ENCODE results near the gene VAMP1. TPM values are rescaled to one million over a fixed set of nuclear protein-coding genes. Genes with fewer than 3 reads are reported as not detected.
A peak's percentile ranks its signal among the peaks of the same experiment; 100 is the strongest.

VAMP1 gene
- total RNA-seq, 1 donor from 2014 or later = 6.3 TPM

DNA sequence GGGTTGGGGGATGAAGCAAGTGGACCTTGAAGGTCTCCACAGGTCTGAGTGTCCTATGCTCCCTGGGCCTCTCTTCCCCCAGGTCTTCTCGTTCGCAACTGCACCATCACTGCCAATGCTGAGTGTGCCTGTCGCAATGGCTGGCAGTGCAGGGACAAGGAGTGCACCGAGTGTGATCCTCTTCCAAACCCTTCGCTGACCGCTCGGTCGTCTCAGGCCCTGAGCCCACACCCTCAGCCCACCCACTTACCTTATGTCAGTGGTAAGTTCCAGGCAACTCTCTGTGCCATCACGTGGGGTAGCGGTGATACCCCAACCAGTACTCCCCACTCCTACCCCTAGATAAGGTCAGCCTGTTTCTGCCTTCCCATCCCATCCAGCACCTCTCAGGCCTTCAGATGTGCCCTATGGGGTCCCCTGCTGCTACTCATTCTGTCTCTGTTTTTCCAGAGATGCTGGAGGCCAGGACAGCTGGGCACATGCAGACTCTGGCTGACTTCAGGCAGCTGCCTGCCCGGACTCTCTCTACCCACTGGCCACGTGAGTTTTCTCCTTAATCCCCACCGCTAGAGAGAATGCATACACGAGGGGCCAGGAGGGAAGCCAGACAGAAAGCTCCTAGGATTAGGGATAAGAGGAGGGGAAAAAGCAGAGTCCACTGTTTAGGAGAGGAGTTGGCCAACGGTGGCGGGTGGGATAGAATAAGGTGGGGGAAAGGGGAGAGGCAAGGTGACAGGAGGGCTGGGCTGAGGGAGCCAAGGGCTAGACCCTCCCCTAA, 20.2 kb downstream of the VAMP1 start:
- Histone ChIP-seq H3K27me3 (no peaks in the 10 kb centered on the region), H3K36me3 (peaks cover 15% of the 10 kb centered on the region), H3K4me1 (peaks cover 21% of the 10 kb centered on the region), H3K27ac (peak overlapping the region; percentile 98), H3K4me3 (peak overlapping the region; percentile 76), H3K9me3 (no peaks in the 10 kb centered on the region)
- ATAC-seq (no peak), DNase-seq (peak; percentile 39)
- intact Hi-C loops (cut with DNase I) = no loop called here
- TF ChIP-seq, protein P1, sequence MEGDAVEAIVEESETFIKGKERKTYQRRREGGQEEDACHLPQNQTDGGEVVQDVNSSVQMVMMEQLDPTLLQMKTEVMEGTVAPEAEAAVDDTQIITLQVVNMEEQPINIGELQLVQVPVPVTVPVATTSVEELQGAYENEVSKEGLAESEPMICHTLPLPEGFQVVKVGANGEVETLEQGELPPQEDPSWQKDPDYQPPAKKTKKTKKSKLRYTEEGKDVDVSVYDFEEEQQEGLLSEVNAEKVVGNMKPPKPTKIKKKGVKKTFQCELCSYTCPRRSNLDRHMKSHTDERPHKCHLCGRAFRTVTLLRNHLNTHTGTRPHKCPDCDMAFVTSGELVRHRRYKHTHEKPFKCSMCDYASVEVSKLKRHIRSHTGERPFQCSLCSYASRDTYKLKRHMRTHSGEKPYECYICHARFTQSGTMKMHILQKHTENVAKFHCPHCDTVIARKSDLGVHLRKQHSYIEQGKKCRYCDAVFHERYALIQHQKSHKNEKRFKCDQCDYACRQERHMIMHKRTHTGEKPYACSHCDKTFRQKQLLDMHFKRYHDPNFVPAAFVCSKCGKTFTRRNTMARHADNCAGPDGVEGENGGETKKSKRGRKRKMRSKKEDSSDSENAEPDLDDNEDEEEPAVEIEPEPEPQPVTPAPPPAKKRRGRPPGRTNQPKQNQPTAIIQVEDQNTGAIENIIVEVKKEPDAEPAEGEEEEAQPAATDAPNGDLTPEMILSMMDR (IDR thresholded peaks at IDR 0.05) = no peak

DNA sequence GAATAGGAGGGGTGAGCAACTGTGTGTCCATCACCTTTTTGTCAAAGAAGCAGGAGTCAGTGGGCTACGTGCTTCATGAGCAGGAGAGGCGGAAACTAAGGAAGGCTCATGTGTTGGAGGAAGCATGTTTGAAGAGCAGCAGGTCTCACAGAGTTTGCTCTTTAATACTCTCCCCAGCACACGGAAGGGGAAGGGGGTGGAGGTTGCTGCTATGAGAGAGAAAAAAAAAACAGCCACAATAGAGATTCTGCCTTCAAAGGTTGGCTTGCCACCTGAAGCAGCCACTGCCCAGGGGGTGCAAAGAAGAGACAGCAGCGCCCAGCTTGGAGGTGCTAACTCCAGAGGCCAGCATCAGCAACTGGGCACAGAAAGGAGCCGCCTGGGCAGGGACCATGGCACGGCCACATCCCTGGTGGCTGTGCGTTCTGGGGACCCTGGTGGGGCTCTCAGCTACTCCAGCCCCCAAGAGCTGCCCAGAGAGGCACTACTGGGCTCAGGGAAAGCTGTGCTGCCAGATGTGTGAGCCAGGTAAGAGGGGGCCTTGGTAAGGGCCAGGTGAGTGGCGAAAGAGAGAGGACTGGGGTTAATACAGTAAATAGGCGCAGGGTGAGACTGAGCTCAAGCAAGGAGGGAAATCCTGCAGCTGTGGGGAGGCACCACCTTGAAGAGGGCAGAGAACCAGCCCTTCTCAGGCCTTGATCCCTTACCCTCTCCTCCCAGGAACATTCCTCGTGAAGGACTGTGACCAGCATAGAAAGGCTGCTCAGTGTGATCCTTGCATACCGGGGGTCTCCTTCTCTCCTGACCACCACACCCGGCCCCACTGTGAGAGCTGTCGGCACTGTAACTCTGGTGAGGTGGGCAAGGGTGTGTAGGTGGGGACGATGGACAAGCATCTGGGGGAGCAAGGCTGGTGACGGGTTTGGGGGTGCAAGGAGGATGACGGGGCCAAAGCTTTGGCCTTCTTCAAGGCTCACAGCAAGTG, 25.5 kb downstream of the VAMP1 start, which contains the start of gene CD27:
Gene CD27, plus strand, starts transcription at position 252 of the 985 bp plus-strand sequence. Its CDS starts 141 bp downstream, at position 393.
- peak; percentile 16 for ATAC-seq
- Histone ChIP-seq H3K27me3 (no peaks in the 10 kb centered on the region), H3K27ac (peak within 1 kb of the TSS; percentile 30), H3K9me3 (no peaks in the 10 kb centered on the region), H3K4me3 (peak within 1 kb of the TSS; percentile 26), H3K4me1 (no peaks in the 10 kb centered on the region), H3K36me3 (no peaks in the 10 kb centered on the region)
- TF ChIP-seq, protein P1 (IDR thresholded peaks at IDR 0.05) = no peak
- DNase-seq = peak; percentile 42
- intact Hi-C loops (cut with DNase I) = no loop called here

DNA sequence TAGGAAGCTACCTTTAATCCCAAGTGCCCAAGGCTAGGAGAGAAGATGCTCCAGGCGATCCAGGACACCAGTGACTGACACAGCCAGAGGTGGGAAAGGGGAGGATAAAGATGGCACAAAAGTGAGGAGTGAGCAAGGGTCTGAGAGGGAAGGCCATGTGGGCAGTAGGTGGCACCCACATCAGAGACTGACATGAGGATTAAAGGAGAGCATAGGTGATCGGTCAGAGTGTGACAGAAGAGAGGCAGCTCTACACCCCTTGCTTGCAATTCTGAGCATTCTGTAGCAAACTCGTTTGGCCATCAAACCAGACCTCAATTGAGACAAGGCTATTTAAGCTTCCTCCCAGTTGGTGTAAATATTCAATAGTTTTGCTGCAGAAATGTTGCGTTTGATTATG, 26.4 kb downstream of the VAMP1 start:
- ATAC-seq (no peak), DNase-seq (peak; percentile 4)
- intact Hi-C loops (cut with DNase I) = no loop called here
- H3K4me3 ChIP-seq = no peak overlapping the region
- no peaks in the 10 kb centered on the region for H3K36me3 ChIP-seq
- no peaks in the 10 kb centered on the region for H3K4me1 ChIP-seq
- H3K9me3 ChIP-seq = no peaks in the 10 kb centered on the region
- H3K27me3 ChIP-seq = no peaks in the 10 kb centered on the region
- no peak overlapping the region for H3K27ac ChIP-seq
- TF ChIP-seq, protein P1 (IDR thresholded peaks at IDR 0.05) = no peak

- Histone ChIP-seq H3K27ac (no peak overlapping the region), H3K4me3 (no peak overlapping the region), H3K27me3 (no peaks in the 10 kb centered on the region), H3K9me3 (no peaks in the 10 kb centered on the region), H3K4me1 (no peaks in the 10 kb centered on the region), H3K36me3 (no peaks in the 10 kb centered on the region)
- intact Hi-C loops (cut with DNase I) = no loop called here
- TF ChIP-seq, protein P1 (IDR thresholded peaks at IDR 0.05) = no peak
- DNase-seq (peak; percentile 26), ATAC-seq (no peak)
Observed at GRCh38 chr12:6443361-6443983, 27.0 kb downstream of the VAMP1 start.

DNA sequence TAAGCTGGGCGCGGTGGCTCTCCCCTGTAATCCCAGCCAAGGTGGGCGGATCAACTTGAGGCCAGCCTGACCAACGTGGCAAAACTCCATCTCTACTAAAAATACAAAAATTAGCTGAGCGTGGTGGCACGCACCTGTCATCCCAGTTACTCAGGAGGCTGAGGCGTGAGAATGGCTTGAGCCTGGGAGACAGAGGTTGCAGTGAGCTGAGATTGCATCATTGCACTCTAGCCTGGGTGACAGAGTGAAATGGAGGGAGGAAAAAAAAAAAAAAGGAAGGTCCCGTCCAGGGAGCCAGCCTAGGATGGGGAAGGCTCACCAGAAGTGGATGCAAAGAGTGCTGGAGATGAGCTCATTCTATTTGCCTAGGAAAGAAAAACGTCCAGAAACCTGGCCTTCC, 27.6 kb downstream of the VAMP1 start:
- intact Hi-C loops (cut with DNase I) = no loop called here
- Histone ChIP-seq H3K9me3 (no peaks in the 10 kb centered on the region), H3K4me3 (no peak overlapping the region), H3K27me3 (no peaks in the 10 kb centered on the region), H3K36me3 (no peaks in the 10 kb centered on the region), H3K4me1 (no peaks in the 10 kb centered on the region), H3K27ac (no peak overlapping the region)
- TF ChIP-seq, protein P1 (IDR thresholded peaks at IDR 0.05) = no peak
- DNase-seq (no peak), ATAC-seq (no peak)

All from upper lobe of right lung (tissue), 1 donor.